CD14-positive monocyte (primary cell): ENCODE data around the gene UBP1. TPM values are rescaled to one million over a fixed set of nuclear protein-coding genes. Genes with fewer than 3 reads are reported as not detected.
"Not testable (repeated sequence)": the region's sequence is repeated elsewhere in the genome, so short reads cannot be mapped to it uniquely, and the experiment has no call there.

Source experiments
- DNase-seq, 3 donors: peaks; one replicate each; pipeline ENCODE4 v3.0.0-alpha.2; 2011 to 2022
- H2AFZ ChIP-seq: 2 replicates; pipeline ENCODE4 v1.6.0; 2012; ENCODE audit warnings: mild to moderate bottlenecking, low read depth, low read length, inconsistent platforms; ENCODE audit not compliant: insufficient read depth, poor library complexity, severe bottlenecking
- H3K27ac ChIP-seq, 2 donors: 1 replicate in 1 of 2; 2 replicates in 1 of 2; pipeline ENCODE4 v1.5.1; 2012 to 2013; ENCODE audit warnings: low read length in 2 of 2, control low read depth in 1 of 2, inconsistent platforms in 1 of 2, low read depth in 1 of 2, mild to moderate bottlenecking in 1 of 2
- H3K27me3 ChIP-seq, 2 donors: one replicate each; pipeline versions ENCODE4 v1.6.0 to v1.6.1; 2011 to 2013; ENCODE audit warnings: low read length in 2 of 2; ENCODE audit not compliant: control insufficient read depth in 2 of 2, insufficient read depth in 2 of 2
- H3K36me3 ChIP-seq, 2 donors: replicated peaks in 1 of 2; 1 replicate in 1 of 2; 2 replicates in 1 of 2; pipeline versions ENCODE4 v1.5.1 to v1.6.1; 2012 to 2013; ENCODE audit warnings: low read length in 2 of 2, control low read depth in 1 of 2, inconsistent platforms in 1 of 2, mild to moderate bottlenecking in 1 of 2; ENCODE audit not compliant: insufficient read depth in 2 of 2, control insufficient read depth in 1 of 2
- H3K4me1 ChIP-seq, 2 donors: 1 replicate in 1 of 2; 2 replicates in 1 of 2; pipeline versions ENCODE4 v1.5.1 to v1.6.1; 2012 to 2013; ENCODE audit warnings: low read length in 2 of 2, control low read depth in 1 of 2, inconsistent platforms in 1 of 2, mild to moderate bottlenecking in 1 of 2, moderate library complexity in 1 of 2; ENCODE audit not compliant: insufficient read depth in 2 of 2, control insufficient read depth in 1 of 2
- H3K4me2 ChIP-seq: replicated peaks from 2 replicates; pipeline ENCODE3; 2012; ENCODE audit warnings: low read length, moderate library complexity, mild to moderate bottlenecking; ENCODE audit not compliant: poor library complexity, severe bottlenecking; ENCODE audit errors: extremely low read depth
- H3K4me3 ChIP-seq, 3 experiments: fragments of 200-600 bp in 1 of 3; sonication (generic) in 1 of 3; replicated peaks in 1 of 3; 1 replicate in 2 of 3; 2 replicates in 1 of 3; pipeline ENCODE4 v1.5.1; 2011 to 2013; ENCODE audit warnings: low read length in 3 of 3, mild to moderate bottlenecking in 3 of 3, control low read depth in 2 of 3, low read depth in 2 of 3, inconsistent platforms in 1 of 3, moderate library complexity in 1 of 3
- H3K79me2 ChIP-seq: 2 replicates; pipeline ENCODE4 v1.6.0; 2012; ENCODE audit warnings: mild to moderate bottlenecking, control low read depth, inconsistent platforms, low read length, moderate library complexity; ENCODE audit not compliant: insufficient read depth
- H3K9ac ChIP-seq: 2 replicates; pipeline ENCODE4 v1.6.0; 2017; ENCODE audit warnings: low read length, mild to moderate bottlenecking; ENCODE audit not compliant: insufficient read depth, poor library complexity, severe bottlenecking
- H3K9me3 ChIP-seq, 2 donors: replicated peaks in 1 of 2; 1 replicate in 1 of 2; 2 replicates in 1 of 2; pipeline versions ENCODE4 v1.5.1 to v1.6.1; 2012 to 2013; ENCODE audit warnings: low read length in 2 of 2, control low read depth in 1 of 2; ENCODE audit not compliant: control insufficient read depth in 1 of 2, insufficient read depth in 1 of 2
- H4K20me1 ChIP-seq: 2 replicates; pipeline ENCODE4 v1.6.0; 2012; ENCODE audit warnings: mild to moderate bottlenecking, low read length, control low read depth, moderate library complexity; ENCODE audit not compliant: insufficient read depth
- H3K27ac Mint-ChIP-seq, 7 donors: one replicate each; pipeline ENCODE4 v1.8.0; 2020; ENCODE audit warnings: mild to moderate bottlenecking in 7 of 7, mixed read lengths in 7 of 7, moderate library complexity in 6 of 7, inconsistent platforms in 2 of 7
- H3K27me3 Mint-ChIP-seq, 3 donors: one replicate each; pipeline ENCODE4 v1.8.0; 2021 to 2022; ENCODE audit warnings: low read depth in 3 of 3, mild to moderate bottlenecking in 3 of 3, mixed read lengths in 3 of 3, moderate library complexity in 3 of 3, inconsistent platforms in 1 of 3
- H3K36me3 Mint-ChIP-seq, 2 donors: one replicate each; pipeline ENCODE4 v1.8.0; 2020; ENCODE audit warnings: mixed read lengths in 2 of 2, inconsistent platforms in 1 of 2, mild to moderate bottlenecking in 1 of 2
- H3K4me1 Mint-ChIP-seq: one replicate; pipeline ENCODE4 v1.8.0; 2020; ENCODE audit warnings: mild to moderate bottlenecking, mixed read lengths
- H3K4me3 Mint-ChIP-seq, 2 donors: one replicate each; pipeline ENCODE4 v1.8.0; 2020; ENCODE audit warnings: mild to moderate bottlenecking in 2 of 2, mixed read lengths in 2 of 2, moderate library complexity in 1 of 2
- H3K9me3 Mint-ChIP-seq, 7 donors: one replicate each; pipeline ENCODE4 v1.8.0; 2020 to 2022; ENCODE audit warnings: mixed read lengths in 7 of 7, mild to moderate bottlenecking in 6 of 7, moderate library complexity in 6 of 7, inconsistent platforms in 2 of 7
- WGBS: methylation state at CpG from one replicate; pipeline ENCODE4 v1.1.5; 2013; ENCODE audit warnings: missing lambda C conversion rate; ENCODE audit not compliant: insufficient coverage; 5-methylcytosine and 5-hydroxymethylcytosine counted together
- intact Hi-C, 2 donors: fragments of 100-400 bp; cut with micrococcal nuclease; formaldehyde crosslinking; loops; one replicate each; pipeline versions ENCODE4 v1.15.0 to v1.15.1; 2023
- polyA plus RNA-seq, 3 donors: library from polyadenylated mRNA; depleted of rRNA in 1 of 3; unstranded in 2 of 3; stranded (reverse) in 1 of 3; fragments of 300-500 nt in 2 of 3; fragments of >200 nt in 1 of 3; fragmentation: Illumina TruSeq in 2 of 3; gene quantifications; 1 replicate in 2 of 3; 2 replicates in 1 of 3; pipeline ENCODE4 v1.2.3, GENCODE V29; 2012 to 2021
- TF ChIP-seq, protein P1 (sequence below): fragments of 200-600 bp; IDR thresholded peaks from one replicate; pipeline ENCODE4 v1.8.0; 2022; ENCODE audit warnings: antibody characterized with exemption, mild to moderate bottlenecking

UBP1 gene
- polyA plus RNA-seq, 3 donors: 7.8 to 72.4 (median 8.8) TPM

DNA sequence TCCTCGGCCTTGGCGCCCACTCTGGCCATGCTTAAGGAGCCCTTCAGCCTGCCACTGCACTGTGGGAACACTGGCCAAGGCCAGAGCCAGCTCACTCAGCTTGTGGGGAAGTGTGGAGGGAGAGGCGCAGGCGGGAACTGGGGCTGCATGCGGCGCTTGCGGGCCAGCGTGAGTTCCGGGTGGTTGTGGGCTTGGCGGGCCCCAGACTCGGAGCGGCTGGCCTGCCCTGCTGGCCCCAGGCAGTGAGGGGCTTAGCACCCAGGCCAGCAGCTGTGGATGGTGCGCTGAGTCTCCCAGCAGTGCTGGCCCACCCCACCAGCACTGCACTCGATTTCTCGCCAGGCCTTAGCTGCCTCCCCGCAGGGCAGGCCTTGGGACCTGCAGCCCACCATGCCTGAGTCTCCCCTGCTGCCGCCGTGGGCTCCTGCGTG, 13.1 kb upstream of the UBP1 start:
- no peak overlapping the region for H3K4me2 ChIP-seq
- no peaks in the 10 kb centered on the region for H3K27me3 ChIP-seq
- 95% methylated on average over 17 of the region's 19 CpGs for WGBS
- no peak overlapping the region for H3K4me3 ChIP-seq
- TF ChIP-seq, protein P1, sequence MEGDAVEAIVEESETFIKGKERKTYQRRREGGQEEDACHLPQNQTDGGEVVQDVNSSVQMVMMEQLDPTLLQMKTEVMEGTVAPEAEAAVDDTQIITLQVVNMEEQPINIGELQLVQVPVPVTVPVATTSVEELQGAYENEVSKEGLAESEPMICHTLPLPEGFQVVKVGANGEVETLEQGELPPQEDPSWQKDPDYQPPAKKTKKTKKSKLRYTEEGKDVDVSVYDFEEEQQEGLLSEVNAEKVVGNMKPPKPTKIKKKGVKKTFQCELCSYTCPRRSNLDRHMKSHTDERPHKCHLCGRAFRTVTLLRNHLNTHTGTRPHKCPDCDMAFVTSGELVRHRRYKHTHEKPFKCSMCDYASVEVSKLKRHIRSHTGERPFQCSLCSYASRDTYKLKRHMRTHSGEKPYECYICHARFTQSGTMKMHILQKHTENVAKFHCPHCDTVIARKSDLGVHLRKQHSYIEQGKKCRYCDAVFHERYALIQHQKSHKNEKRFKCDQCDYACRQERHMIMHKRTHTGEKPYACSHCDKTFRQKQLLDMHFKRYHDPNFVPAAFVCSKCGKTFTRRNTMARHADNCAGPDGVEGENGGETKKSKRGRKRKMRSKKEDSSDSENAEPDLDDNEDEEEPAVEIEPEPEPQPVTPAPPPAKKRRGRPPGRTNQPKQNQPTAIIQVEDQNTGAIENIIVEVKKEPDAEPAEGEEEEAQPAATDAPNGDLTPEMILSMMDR: no peak
- no peak overlapping the region for H3K27ac ChIP-seq
- no peak overlapping the region for H3K9ac ChIP-seq
- peaks cover 6 to 25% of the 10 kb centered on the region in 2 donors for H3K9me3 ChIP-seq
- peaks cover 7% of the 10 kb centered on the region for H3K4me1 Mint-ChIP-seq
- peaks cover 0 to 1% of the 10 kb centered on the region in 2 donors for H3K36me3 Mint-ChIP-seq
- DNase-seq: no peak
- no peak overlapping the region for H3K27ac Mint-ChIP-seq
- H3K79me2 ChIP-seq: no peaks in the 10 kb centered on the region
- no peak overlapping the region for H2AFZ ChIP-seq
- intact Hi-C loops: no loop called here
- peaks cover 4 to 6% (median 5%) of the 10 kb centered on the region in 3 donors for H3K27me3 Mint-ChIP-seq
- H3K9me3 Mint-ChIP-seq: peaks cover 13 to 44% (median 30%) of the 10 kb centered on the region in 7 donors
- H3K4me1 ChIP-seq: no peaks in the 10 kb centered on the region
- H3K4me3 Mint-ChIP-seq: no peak overlapping the region
- H3K36me3 ChIP-seq: no peaks in the 10 kb centered on the region
- H4K20me1 ChIP-seq: no peaks in the 10 kb centered on the region

DNA sequence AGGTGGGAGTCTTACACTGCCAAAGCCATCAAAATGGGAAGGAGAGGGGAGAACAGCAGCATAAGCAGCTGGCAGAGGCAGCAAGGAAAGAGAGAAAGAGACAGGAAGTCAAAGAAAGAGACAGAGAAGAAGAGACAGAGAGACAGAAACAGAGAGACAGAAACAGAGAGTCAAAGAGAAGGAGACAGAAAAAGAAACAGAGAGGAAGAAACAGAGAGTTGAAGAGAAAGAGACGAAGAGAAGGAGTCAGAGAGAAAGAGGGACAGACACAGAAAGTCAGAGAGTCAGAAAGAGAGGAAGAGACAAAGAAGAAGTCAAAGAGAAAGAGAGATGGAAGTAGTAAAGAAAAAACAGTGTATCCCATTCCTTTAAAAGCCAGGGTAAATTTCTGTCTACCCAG, 11.8 kb upstream of the UBP1 start:
- H3K4me1 ChIP-seq, H3K36me3 Mint-ChIP-seq, intact Hi-C loops, H3K9ac ChIP-seq, H2AFZ ChIP-seq, H3K79me2 ChIP-seq, H3K4me2 ChIP-seq, H3K27ac Mint-ChIP-seq, DNase-seq, H4K20me1 ChIP-seq, H3K4me1 Mint-ChIP-seq, H3K27me3 ChIP-seq, H3K27ac ChIP-seq, H3K4me3 ChIP-seq, H3K4me3 Mint-ChIP-seq, H3K36me3 ChIP-seq, H3K27me3 Mint-ChIP-seq: not testable (repeated sequence)
- WGBS: 83% methylated on average over 1 of the region's 1 CpG
- H3K9me3 Mint-ChIP-seq: peaks cover 15 to 37% (median 26%) of the 10 kb centered on the region in 7 donors
- H3K9me3 ChIP-seq: peaks cover 0 to 12% of the 10 kb centered on the region in 2 donors
